Brain microvascular endothelial cell (primary cell): ENCODE measurements around the gene SLC44A1.
A peak's percentile ranks its signal among the peaks of the same experiment; 100 is the strongest.

Experiments used
- DNase-seq: peaks from one replicate; pipeline ENCODE4 v3.0.0-alpha.2; 2020
- H3K27ac ChIP-seq: fragments of 250-450 bp; sonication (Bioruptor Pico); 2 replicates; pipeline ENCODE4 v1.5.1; 2020; ENCODE audit warnings: mild to moderate bottlenecking, moderate library complexity
- H3K27me3 ChIP-seq: fragments of 250-450 bp; sonication (Bioruptor Pico); replicated peaks from 2 replicates; pipeline ENCODE4 v1.5.1; 2020; ENCODE audit warnings: mild to moderate bottlenecking
- H3K36me3 ChIP-seq: fragments of 250-450 bp; sonication (Bioruptor Pico); replicated peaks from 2 replicates; pipeline ENCODE4 v1.5.1; 2020; ENCODE audit warnings: mild to moderate bottlenecking
- H3K4me3 ChIP-seq: 2 replicates; pipeline ENCODE4 v1.5.1; 2011; ENCODE audit warnings: low read depth, mild to moderate bottlenecking, control low read depth, low read length, moderate library complexity
- CTCF ChIP-seq: IDR thresholded peaks from 2 replicates; pipeline ENCODE4 v1.5.1; 2011; ENCODE audit warnings: low read depth, mild to moderate bottlenecking, moderate library complexity, low read length, control low read depth, inconsistent platforms; ENCODE audit errors: missing control alignments
- in situ Hi-C: cut with HindIII; loops from 2 replicates; pipeline ENCODE4 v1.10.0; 2017; ENCODE audit warnings: low sequenced_read_pairs, low pct_ligation_motif_present

The SLC44A1 gene

DNA sequence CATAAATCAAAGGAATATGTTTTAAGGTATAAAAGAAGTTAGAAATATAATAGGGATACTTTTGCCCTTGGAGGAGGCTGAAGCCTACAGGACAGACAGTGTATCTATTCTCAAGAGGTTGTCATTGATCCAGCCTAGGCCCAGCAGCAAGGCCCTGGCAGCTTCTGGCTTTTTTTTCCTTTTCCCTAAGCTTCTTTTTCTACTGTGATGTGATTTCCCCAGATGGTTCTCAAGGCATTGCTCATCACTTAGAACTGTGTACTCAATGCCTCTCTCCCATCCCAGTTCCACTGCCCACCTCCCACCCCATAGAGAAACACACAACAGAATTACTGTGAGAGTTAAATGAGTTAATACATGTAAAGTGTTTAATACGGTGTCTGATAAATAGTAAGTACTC lies 88.6 kb downstream of the SLC44A1 start:
- H3K36me3 ChIP-seq, result no peaks in the 10 kb centered on the region
- H3K27me3 ChIP-seq, result no peaks in the 10 kb centered on the region
- H3K27ac ChIP-seq, result peak overlapping the region; percentile 70
- TF ChIP-seq CTCF, result no peak
- in situ Hi-C loops, result no loop called here
- peak; percentile 22 for DNase-seq
- no peak overlapping the region for H3K4me3 ChIP-seq

- no peak for TF ChIP-seq CTCF
- Histone ChIP-seq H3K27me3 (no peaks in the 10 kb centered on the region), H3K36me3 (no peaks in the 10 kb centered on the region), H3K4me3 (no peak overlapping the region), H3K27ac (no peak overlapping the region)
- in situ Hi-C loops, result no loop called here
- DNase-seq, result no peak
Observed at GRCh38 chr9:105333811-105334210, 89.4 kb downstream of the SLC44A1 start.

- Histone ChIP-seq H3K27ac (no peak overlapping the region), H3K36me3 (no peaks in the 10 kb centered on the region), H3K4me3 (no peak overlapping the region), H3K27me3 (no peaks in the 10 kb centered on the region)
- TF ChIP-seq CTCF, result no peak
- in situ Hi-C loops, result no loop called here
- DNase-seq, result no peak
Observed at GRCh38 chr9:105338308-105338707, 93.9 kb downstream of the SLC44A1 start.

DNA sequence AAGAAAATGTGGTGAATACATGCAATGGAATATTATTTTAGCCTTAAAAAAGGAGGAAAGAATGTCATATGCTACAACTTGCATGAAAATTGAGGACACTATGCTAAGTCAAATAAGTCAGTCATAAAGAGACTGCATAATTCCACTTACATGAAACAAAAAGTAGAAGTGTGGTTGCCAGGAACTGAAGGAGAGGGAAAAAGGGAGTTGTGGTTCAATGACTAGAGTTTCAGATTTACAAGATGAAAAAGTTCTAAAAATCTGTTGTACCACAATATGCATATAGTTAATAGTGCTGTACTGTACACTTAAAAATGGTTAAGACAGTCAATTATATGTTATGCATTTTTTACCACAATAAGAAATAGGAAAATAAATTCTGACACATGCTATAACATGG lies 95.4 kb downstream of the SLC44A1 start:
- in situ Hi-C loops, result no loop called here
- Histone ChIP-seq H3K27me3 (no peaks in the 10 kb centered on the region), H3K36me3 (no peaks in the 10 kb centered on the region), H3K27ac (no peak overlapping the region), H3K4me3 (no peak overlapping the region)
- no peak for TF ChIP-seq CTCF
- DNase-seq, result no peak

GRCh38 chr9:105341434-105342146 lies 97.1 kb downstream of the SLC44A1 start:
- Histone ChIP-seq H3K4me3 (no peak overlapping the region), H3K36me3 (no peaks in the 10 kb centered on the region), H3K27ac (no peak overlapping the region), H3K27me3 (no peaks in the 10 kb centered on the region)
- in situ Hi-C loops, result no loop called here
- TF ChIP-seq CTCF, result no peak
- no peak for DNase-seq

DNA sequence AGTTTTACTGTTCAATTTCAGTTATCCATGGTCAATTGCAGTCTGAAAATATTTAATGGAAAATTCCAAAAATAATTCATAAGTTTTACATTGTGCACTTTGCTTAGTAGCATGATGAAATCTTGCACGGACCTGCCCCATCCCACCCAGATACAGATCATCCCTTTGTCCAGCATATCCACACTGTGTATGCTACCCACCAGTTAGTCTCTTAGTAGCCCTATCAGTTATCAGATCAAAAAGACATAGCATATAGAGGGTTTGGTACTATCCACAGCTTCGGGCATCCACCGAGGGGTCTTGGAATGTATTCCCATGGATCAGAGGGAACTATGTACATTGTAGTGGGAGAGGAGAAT lies 97.7 kb downstream of the SLC44A1 start:
- no peak for TF ChIP-seq CTCF
- no peak overlapping the region for H3K4me3 ChIP-seq
- in situ Hi-C loops, result no loop called here
- DNase-seq, result no peak
- no peak overlapping the region for H3K27ac ChIP-seq
- H3K36me3 ChIP-seq, result no peaks in the 10 kb centered on the region
- H3K27me3 ChIP-seq, result no peaks in the 10 kb centered on the region
